LNCaP clone FGC (cell line): ENCODE results near the gene ANKRD6.

Experiments
- DNase-seq: peaks from one replicate; pipeline ENCODE4 v3.0.0-alpha.2; 2011; ENCODE audit warnings: low read depth
- H3K4me3 ChIP-seq: 2 replicates; pipeline ENCODE4 v1.5.1; 2011; ENCODE audit warnings: mild to moderate bottlenecking, low read depth, low read length, control low read depth
- TF ChIP-seq, protein P1 (sequence below): IDR thresholded peaks from 2 replicates; pipeline ENCODE4 v1.5.1; 2012; ENCODE audit warnings: mild to moderate bottlenecking; ENCODE audit not compliant: control insufficient read depth, insufficient read depth; ENCODE audit errors: extremely low read depth

ANKRD6 gene

DNA sequence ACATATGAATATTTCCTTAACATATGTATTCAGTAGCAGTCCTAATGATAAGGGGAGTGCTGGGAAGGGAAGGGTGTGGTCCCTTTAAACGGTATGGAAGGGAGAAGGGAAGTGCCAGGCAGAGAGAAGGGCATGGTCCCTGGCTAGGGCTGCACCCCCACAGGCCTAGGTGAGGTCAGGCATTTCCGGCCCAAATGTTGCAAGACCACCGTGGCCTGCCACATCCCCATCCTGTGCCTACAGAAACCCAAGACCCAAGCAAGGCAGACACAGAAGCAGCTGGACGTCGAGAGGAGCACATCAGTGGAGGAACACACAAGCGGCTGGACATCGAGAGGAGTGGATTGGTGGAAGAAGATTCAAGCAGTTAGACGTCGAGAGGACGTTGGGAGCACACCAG is 26.8 kb upstream of the ANKRD6 start:
- no peak overlapping the region for H3K4me3 ChIP-seq

GRCh38 chr6:89409461-89410035 is 23.4 kb upstream of the ANKRD6 start:
- no peak for DNase-seq
- TF ChIP-seq, protein P1, sequence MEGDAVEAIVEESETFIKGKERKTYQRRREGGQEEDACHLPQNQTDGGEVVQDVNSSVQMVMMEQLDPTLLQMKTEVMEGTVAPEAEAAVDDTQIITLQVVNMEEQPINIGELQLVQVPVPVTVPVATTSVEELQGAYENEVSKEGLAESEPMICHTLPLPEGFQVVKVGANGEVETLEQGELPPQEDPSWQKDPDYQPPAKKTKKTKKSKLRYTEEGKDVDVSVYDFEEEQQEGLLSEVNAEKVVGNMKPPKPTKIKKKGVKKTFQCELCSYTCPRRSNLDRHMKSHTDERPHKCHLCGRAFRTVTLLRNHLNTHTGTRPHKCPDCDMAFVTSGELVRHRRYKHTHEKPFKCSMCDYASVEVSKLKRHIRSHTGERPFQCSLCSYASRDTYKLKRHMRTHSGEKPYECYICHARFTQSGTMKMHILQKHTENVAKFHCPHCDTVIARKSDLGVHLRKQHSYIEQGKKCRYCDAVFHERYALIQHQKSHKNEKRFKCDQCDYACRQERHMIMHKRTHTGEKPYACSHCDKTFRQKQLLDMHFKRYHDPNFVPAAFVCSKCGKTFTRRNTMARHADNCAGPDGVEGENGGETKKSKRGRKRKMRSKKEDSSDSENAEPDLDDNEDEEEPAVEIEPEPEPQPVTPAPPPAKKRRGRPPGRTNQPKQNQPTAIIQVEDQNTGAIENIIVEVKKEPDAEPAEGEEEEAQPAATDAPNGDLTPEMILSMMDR: no peak
- no peak overlapping the region for H3K4me3 ChIP-seq

More for the DNA sequence above, 26.8 kb upstream of the ANKRD6 start:
- TF ChIP-seq, protein P1: no peak
- no peak for DNase-seq

DNA sequence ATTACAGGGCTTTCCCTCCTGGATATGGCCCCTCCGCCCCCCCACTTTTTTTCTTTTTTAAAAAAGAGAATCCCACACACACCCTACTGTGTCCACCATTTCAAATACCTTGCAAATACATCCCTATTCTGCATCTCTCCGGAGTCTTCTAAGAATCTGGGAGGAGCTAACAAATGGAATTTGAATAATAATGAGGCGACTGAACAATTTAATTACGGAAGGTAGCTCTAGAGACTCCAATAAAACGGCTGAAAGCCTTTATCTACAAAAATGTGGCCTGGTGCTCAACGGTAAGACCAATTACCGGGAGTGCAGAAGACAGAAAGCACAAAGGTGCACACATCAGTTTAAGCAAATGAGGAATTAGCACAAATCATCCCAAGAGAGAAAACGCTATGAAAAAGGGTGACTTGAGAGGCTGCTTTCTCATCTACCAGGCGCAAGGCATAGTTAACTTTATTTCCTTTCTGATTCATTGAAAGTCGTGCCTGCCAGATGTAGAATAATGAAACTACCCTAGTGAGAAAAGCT is 22.7 kb upstream of the ANKRD6 start:
- H3K4me3 ChIP-seq: no peak overlapping the region
- TF ChIP-seq, protein P1: no peak
- no peak for DNase-seq

GRCh38 chr6:89410788-89411144 is 22.2 kb upstream of the ANKRD6 start:
- H3K4me3 ChIP-seq: peak overlapping the region; percentile 55
- DNase-seq: no peak
- TF ChIP-seq, protein P1: no peak

GRCh38 chr6:89411145-89412070 is 21.5 kb upstream of the ANKRD6 start:
- H3K4me3 ChIP-seq: peak overlapping the region; percentile 55
- DNase-seq: no peak
- TF ChIP-seq, protein P1: no peak

DNA sequence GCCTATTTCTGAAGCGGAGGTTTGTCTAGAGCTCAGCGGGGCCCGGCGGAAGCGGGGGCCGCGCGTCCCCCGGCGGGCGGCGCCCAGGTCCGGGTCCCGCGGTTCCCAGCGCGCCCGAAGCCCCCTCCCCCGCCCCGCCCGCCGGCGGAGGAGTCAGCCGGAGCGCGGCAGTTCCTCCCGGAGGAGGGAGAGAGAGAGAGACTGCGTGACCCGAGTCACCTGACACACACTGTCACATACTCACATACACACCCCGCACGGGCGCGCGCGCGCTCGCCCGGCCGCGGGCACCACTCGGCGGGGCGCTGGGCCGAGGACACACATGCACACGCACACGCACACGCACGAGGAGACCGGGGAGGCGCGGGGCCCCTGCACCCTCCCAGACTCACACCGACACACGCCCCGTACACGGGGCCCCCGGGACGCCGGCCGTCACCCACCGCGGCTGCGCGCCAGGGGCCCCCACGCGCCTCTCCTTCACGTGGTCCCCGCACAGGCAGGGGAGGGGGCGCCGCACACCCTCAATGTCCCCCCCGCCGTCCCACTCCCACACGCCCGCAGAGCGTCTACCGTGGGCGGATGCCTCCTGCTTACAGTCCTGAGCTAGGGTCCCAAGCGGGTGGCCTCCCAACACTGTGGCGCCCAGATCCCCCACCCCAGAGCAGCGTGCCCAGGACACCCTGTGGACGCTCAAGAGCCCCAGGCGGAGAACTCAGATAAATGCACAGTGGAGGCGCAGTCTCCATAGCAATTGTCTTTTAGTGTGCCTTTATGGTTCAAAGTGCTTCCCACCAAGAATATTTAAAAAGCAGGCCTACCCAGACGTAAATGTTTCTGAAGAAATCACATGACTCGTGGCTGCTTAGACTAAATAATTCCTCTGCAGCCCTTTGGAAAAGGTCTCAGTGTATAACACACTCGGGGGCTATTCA is 20.6 kb upstream of the ANKRD6 start, which contains the start of gene RRAGD:
TSS of gene RRAGD (minus strand) at position 203 of the 935 bp plus-strand sequence. CDS start 280 bp downstream, outside the sequence.
- DNase-seq: peak; percentile 22
- TF ChIP-seq, protein P1: no peak
- H3K4me3 ChIP-seq: peak within 1 kb of the TSS; percentile 55
